GM21360 (cell line): Measurements from ENCODE around the gene HOXB5.

ENCODE experiments used
- ATAC-seq: cut with Tn5 transposase; IDR thresholded peaks from one replicate; pipeline ENCODE4 v1.9.1; 2021; ENCODE audit warnings: mild to moderate bottlenecking, moderate library complexity; ENCODE audit not compliant: unreplicated experiment

HOXB5 gene

GRCh38 chr17:48605409-48605919 lies 11.9 kb upstream of the HOXB5 start:
- ATAC-seq = no peak

GRCh38 chr17:48604770-48605329 lies 11.3 kb upstream of the HOXB5 start, which contains the start of gene HOXB6:
Gene HOXB6 (minus strand): TSS chr17:48604986. CDS start chr17:48598150, 6,836 bp downstream.
- no peak for ATAC-seq

- no peak for ATAC-seq
Observed at GRCh38 chr17:48603959-48604769, 10.6 kb upstream of the HOXB5 start.

- ATAC-seq = no peak
Observed at GRCh38 chr17:48601539-48602425, 8.2 kb upstream of the HOXB5 start.

GRCh38 chr17:48601207-48601538 lies 7.6 kb upstream of the HOXB5 start:
- ATAC-seq = no peak

GRCh38 chr17:48600244-48601098 lies 6.9 kb upstream of the HOXB5 start:
- ATAC-seq = no peak

GRCh38 chr17:48599354-48599753 lies 5.8 kb upstream of the HOXB5 start:
- no peak for ATAC-seq

GRCh38 chr17:48598736-48599135 lies 5.2 kb upstream of the HOXB5 start:
- no peak for ATAC-seq

- ATAC-seq = no peak
Observed at GRCh38 chr17:48597778-48598631, 4.4 kb upstream of the HOXB5 start.

- ATAC-seq = no peak
Observed at GRCh38 chr17:48597528-48597777, 3.9 kb upstream of the HOXB5 start.

- ATAC-seq = no peak
Observed at GRCh38 chr17:48596735-48597527, 3.4 kb upstream of the HOXB5 start.

- ATAC-seq = no peak
Observed at GRCh38 chr17:48596000-48596734, 2.6 kb upstream of the HOXB5 start.

GRCh38 chr17:48595278-48595999 lies 1.9 kb upstream of the HOXB5 start:
- no peak for ATAC-seq

- ATAC-seq = no peak
Observed at GRCh38 chr17:48594538-48595277, 1.1 kb upstream of the HOXB5 start.

- ATAC-seq = no peak
Observed at GRCh38 chr17:48593840-48594537, 410 bp upstream of the HOXB5 start.

- no peak for ATAC-seq
Observed at GRCh38 chr17:48592577-48592976, 1.0 kb downstream of the HOXB5 start.
